Left ventricle myocardium superior (tissue), 1 donor: ENCODE results near the gene ATF7. TPM values are rescaled to one million over a fixed set of nuclear protein-coding genes. Genes with fewer than 3 reads are reported as not detected.
"Not testable (repeated sequence)": the region's sequence is repeated elsewhere in the genome, so short reads cannot be mapped to it uniquely, and the experiment has no call there.

Source experiments
- ATAC-seq: fragments of 200-7000 bp; cut with Tn5 transposase; one replicate; pipeline ENCODE4 v1.9.1; 2020; ENCODE audit warnings: mild to moderate bottlenecking, moderate library complexity
- DNase-seq: peaks from one replicate; pipeline ENCODE4 v3.0.0-alpha.2; 2020
- intact Hi-C: fragments of 100-400 bp; cut with micrococcal nuclease; formaldehyde crosslinking; loops from one replicate; pipeline ENCODE4 v1.11.0; 2022
- long read RNA-seq: library from polyadenylated mRNA; unstranded; transcript quantifications from one replicate; pipeline ENCODE4 v2.0.0, GENCODE V29; 2021
- total RNA-seq: library from RNA; stranded (reverse); fragmentation: NEBNext Ultra II Directional; extraction: Animal tissue kit (Norgen Biotek cat#: 25700); gene quantifications from one replicate; pipeline ENCODE4 v1.2.1, GENCODE V29; 2021
- donor health status: DM: no; HTN: yes; CAD: no; lungs with severe emphysema.

Gene ATF7
- total RNA-seq: 37.7 TPM
- long read RNA-seq, transcript ATF7-212 (4 exons, 860 nt): major isoform, 6 of 10 reads
- long read RNA-seq, partial matches to known transcripts: 0 of 10 reads
- long read RNA-seq, other reads (novel, unspliced or antisense): 4 of 10 reads

DNA sequence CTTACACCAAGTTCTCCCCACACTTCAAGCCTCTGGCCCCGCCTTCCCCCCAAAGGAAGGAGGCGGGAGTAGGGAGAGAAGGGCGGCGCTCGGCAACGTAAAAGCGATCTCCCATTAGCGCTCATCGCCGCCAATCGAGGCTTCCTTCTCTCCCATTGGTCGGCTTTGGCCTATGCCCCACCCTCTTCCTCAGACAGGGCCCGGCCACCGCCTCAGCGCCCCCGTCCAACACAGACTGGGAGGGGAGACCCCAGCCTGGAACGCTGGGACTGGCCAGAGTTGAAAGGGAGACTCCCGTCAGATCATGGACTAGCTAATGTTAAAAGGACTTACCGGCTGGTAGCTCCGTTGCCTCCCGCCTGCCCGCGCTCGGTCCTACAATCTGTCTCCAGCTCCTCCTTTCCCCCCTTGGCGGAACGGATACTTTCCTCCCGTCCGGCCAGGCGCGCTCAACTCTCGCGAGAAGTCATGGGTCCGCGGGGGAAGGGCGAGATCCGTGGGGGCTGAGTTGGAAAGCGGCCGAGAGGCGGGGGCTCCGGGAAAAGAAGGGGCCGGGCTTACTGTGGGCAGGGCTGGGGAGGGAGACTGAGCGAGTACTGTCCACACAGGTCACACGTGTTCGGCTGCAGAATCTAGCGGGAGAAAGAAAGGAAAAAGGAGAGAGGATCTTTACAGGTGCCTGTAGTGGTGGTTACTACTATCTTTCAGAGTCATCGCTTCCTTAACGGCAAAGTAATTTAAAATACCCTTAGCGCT, at the start of gene ATF7:
Gene ATF7, minus strand, starts transcription at position 437 of the 756 bp plus-strand sequence. CDS start 25,382 bp downstream, outside the sequence.
- intact Hi-C loops: no loop called here
- peak; percentile 97 for ATAC-seq
- peak; percentile 99 for DNase-seq

- ATAC-seq: no peak
- DNase-seq: no peak
- intact Hi-C loops: loop anchor here (5.0 kb wide), 1 partner anchor 133 kb away; no protein-coding TSS in a partner anchor
These were observed 49.0 kb upstream of the ATF7 start for GRCh38 chr12:53674977-53675700.

- ATAC-seq (no peak), DNase-seq (no peak)
- intact Hi-C loops: no loop called here
These were observed 44.8 kb upstream of the ATF7 start for GRCh38 chr12:53670971-53671370.

GRCh38 chr12:53670308-53670707, 44.1 kb upstream of the ATF7 start:
- ATAC-seq (no peak), DNase-seq (no peak)
- intact Hi-C loops: no loop called here

DNA sequence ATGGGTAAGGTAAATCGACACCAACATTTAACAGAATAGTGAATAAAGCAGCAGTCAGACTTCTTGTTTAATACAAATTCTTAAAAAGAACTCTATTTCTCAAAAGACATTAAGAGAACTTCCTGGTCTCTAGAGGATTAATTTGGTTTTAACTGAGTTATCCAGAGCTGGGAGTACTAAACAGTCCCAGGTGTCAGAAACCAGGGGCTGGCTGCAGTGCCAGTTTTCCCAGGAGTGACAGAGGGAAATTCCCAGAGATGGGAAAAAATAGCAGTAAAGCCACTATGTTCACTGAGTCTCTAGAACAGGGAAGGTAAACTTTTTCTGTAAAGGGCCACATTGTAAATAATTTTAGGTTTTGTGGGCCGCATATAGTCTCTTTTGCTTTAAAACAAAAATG, 40.9 kb upstream of the ATF7 start:
- ATAC-seq (no peak), DNase-seq (no peak)
- intact Hi-C loops: no loop called here

GRCh38 chr12:53664936-53665335, 38.8 kb upstream of the ATF7 start:
- DNase-seq: no peak
- intact Hi-C loops: no loop called here
- no peak for ATAC-seq

GRCh38 chr12:53664191-53664590, 38.0 kb upstream of the ATF7 start:
- ATAC-seq: no peak
- no peak for DNase-seq
- intact Hi-C loops: no loop called here

DNA sequence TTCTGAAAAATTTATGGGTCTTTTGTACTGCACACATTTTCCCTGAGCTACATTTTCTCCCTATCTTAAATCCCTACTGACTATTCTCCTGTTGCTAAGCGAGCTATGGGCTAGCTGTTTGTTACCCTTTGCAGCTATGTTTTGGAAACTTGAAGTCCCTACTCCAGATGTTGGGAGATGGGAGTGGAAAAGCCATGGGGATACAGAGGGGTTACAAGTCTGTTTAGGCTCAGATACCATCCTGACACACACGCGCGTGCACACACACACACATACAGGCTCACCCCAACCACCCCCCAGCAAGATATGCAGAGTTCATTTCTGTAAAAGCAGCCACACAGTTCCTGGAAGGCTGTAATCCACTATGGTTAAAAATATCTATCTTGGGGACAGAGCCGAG, 33.9 kb upstream of the ATF7 start:
- ATAC-seq (peak; percentile 75), DNase-seq (peak; percentile 60)
- intact Hi-C loops: no loop called here

- ATAC-seq (peak; percentile 71), DNase-seq (no peak)
- intact Hi-C loops: no loop called here
These were observed 33.4 kb upstream of the ATF7 start for GRCh38 chr12:53659571-53659981.

DNA sequence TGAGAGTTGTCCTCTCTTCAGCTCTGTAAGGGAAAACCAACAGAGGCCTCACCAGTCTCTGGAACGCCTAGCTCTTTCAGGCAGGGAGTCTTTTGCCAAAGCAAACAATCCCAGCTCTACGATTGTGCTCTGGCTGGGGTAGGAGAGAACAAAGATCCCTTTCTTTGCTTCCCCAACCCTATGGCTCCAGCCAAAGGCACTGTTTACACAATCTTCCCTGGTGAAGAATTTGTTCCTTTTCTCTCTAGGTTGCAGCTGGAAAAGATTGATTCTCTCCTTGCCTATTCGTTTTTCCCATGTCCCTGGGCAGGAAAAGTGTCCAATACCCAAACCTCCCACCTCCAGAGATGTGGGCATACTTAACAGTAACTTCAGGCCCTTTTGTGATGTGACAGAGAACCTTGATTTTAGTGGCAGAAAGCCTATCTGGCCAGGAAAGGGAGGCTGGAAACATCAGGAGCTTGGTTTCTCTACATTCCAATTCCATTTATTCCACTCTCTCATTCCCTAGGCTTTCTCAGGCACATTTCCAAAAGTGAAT, 32.9 kb upstream of the ATF7 start:
- DNase-seq (no peak), ATAC-seq (peak; percentile 88)
- intact Hi-C loops: no loop called here

GRCh38 chr12:53657041-53657440, 30.9 kb upstream of the ATF7 start:
- no peak for DNase-seq
- ATAC-seq: no peak
- intact Hi-C loops: no loop called here

- ATAC-seq: peak; percentile 26
- no peak for DNase-seq
- intact Hi-C loops: no loop called here
These were observed 27.4 kb upstream of the ATF7 start for GRCh38 chr12:53653595-53653994.

GRCh38 chr12:53652366-53652765, 26.2 kb upstream of the ATF7 start:
- ATAC-seq (no peak), DNase-seq (no peak)
- intact Hi-C loops: no loop called here

- no peak for ATAC-seq
These were observed 25.6 kb upstream of the ATF7 start for GRCh38 chr12:53651737-53652136.

GRCh38 chr12:53646300-53646699, 20.1 kb upstream of the ATF7 start:
- intact Hi-C loops, DNase-seq, ATAC-seq: not testable (repeated sequence)

More at GRCh38 chr12:53651737-53652136, 25.6 kb upstream of the ATF7 start:
- no peak for DNase-seq
- intact Hi-C loops: no loop called here

DNA sequence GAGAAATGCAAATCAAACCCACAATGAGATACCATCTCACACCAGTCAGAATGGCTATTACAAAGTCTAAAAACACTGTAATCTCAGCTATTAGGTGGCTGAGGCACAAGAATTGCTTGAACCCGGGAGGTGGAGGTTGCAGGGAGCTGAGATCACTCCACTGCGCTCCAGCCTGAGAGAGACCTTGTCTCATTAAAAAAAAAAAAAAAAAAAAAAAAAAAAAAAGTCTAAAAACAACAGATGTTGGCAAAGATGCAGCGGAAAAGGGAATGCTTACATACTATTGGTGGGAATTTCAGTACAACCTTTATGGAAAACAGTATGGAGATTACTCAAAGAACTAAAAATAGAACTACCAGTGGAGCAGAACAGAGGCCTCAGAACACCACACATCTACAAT, 19.0 kb upstream of the ATF7 start:
- ATAC-seq: no peak
- DNase-seq: no peak
- intact Hi-C loops: no loop called here

DNA sequence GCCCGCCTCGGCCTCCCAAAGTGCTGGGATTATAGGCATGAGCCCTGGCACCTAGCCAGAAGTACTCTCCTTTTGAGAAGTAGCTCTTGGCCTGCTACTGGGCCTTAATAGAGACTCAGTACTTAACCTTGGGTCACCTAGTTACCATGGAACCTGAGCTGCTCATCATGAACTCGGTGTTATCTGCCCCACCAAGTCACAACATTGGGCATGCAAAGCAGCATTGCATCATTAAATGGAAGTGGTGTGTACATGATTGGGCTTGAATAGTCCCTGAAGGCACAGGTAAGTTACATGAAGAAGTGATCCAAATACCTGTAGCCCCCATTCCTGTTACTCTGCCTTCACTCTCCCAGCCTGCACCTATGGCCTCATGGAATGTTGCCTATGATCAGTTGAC, 18.0 kb upstream of the ATF7 start:
- intact Hi-C loops: no loop called here
- ATAC-seq: no peak
- DNase-seq: no peak

DNA sequence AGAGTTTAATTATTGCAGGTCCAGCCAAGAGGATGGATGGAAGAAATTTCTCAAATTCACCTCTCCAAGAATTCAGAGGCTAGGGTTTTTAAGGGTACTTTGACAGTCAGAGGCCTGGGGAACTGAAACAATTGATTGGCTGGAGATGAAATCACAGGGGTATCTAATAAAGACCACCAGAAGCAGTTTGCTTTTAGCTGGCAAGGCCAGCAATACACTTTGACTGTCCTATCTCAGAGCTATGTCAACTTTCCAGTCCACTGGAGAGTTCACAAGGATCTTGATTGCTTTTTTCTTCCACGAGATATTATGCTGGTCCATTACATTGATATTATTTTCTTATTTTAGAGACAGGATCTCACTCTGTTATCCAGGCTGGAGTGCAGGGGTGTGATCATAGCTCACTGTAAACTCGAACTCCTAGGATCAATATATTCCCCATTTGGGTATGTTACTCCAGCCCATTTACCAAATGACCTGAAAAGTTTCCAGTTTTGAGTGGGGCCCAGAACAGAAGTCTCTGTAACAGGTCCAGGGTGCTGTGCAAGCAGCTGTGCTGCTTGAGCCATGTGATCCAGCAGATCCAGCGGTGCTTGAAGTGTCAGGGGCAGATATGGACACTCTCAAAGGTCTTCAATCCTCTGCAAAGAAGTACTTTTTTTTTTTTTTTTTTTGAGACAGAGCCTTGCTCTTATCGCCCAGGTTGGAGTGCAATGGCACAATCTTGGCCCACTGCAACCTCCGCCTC, 17.2 kb upstream of the ATF7 start:
- DNase-seq (no peak), ATAC-seq (peak; percentile 57)
- intact Hi-C loops: no loop called here

GRCh38 chr12:53638057-53638456, 11.9 kb upstream of the ATF7 start:
- no peak for ATAC-seq
- intact Hi-C loops: no loop called here
- DNase-seq: no peak
